A673 (cell line): Measurements from ENCODE around the gene RHBDD3. TPM values are rescaled to one million over a fixed set of nuclear protein-coding genes. Genes with fewer than 3 reads are reported as not detected.

ENCODE experiments used
- BruUV-seq: library from RNA; stranded (reverse); fragments of 400-500 nt; replicated peaks from 2 replicates; lab custom pipeline; 2021; lab: Mats Ljungman, UMichigan
- CTCF ChIA-PET: fragments of 300-600 bp; sonication (Branson Sonifier 250); formaldehyde crosslinking; loops from one replicate; lab custom pipeline; 2022; ENCODE audit warnings: antibody characterized with exemption; lab: Charles Lee
- POLR2A ChIA-PET: fragments of 300-600 bp; sonication (Branson Sonifier 250); formaldehyde crosslinking; loops from one replicate; lab custom pipeline; 2022; ENCODE audit warnings: antibody characterized with exemption; ENCODE audit not compliant: low non-redundant PET; lab: Charles Lee
- DNase-seq: peaks from one replicate; pipeline ENCODE4 v3.0.0-alpha.2; 2015; ENCODE audit warnings: low spot score
- H3K27ac ChIP-seq: fragments of 200-600 bp; sonication (generic); 2 replicates; pipeline ENCODE4 v1.5.1; 2016; ENCODE audit warnings: mixed run types, low read depth, mild to moderate bottlenecking, mixed read lengths, antibody characterized with exemption, low read length; ENCODE audit not compliant: poor library complexity, severe bottlenecking
- H3K27me3 ChIP-seq: fragments of 200-600 bp; sonication (generic); replicated peaks from 2 replicates; pipeline ENCODE4 v1.6.1; 2017; ENCODE audit warnings: mixed run types, low read depth, mild to moderate bottlenecking, mixed read lengths, antibody characterized with exemption, low read length; ENCODE audit not compliant: insufficient read depth, poor library complexity
- H3K36me3 ChIP-seq: fragments of 200-600 bp; sonication (generic); 2 replicates; pipeline ENCODE4 v1.6.1; 2016; ENCODE audit warnings: mixed run types, mild to moderate bottlenecking, mixed read lengths, antibody characterized with exemption, low read length; ENCODE audit not compliant: insufficient read depth, poor library complexity, severe bottlenecking
- H3K4me1 ChIP-seq: fragments of 200-600 bp; sonication (generic); 2 replicates; pipeline ENCODE4 v1.6.1; 2017; ENCODE audit warnings: mixed run types, mild to moderate bottlenecking, mixed read lengths, antibody characterized with exemption, low read length; ENCODE audit not compliant: insufficient read depth, poor library complexity, severe bottlenecking
- H3K4me3 ChIP-seq: fragments of 200-600 bp; sonication (generic); 2 replicates; pipeline ENCODE4 v1.5.1; 2016; ENCODE audit warnings: low read depth, mixed run types, mild to moderate bottlenecking, mixed read lengths, low read length; ENCODE audit not compliant: poor library complexity, severe bottlenecking
- H3K9me3 ChIP-seq: fragments of 200-600 bp; sonication (generic); 2 replicates; pipeline ENCODE4 v1.6.1; 2016; ENCODE audit warnings: mixed run types, low read depth, mild to moderate bottlenecking, mixed read lengths, antibody characterized with exemption, low read length; ENCODE audit not compliant: poor library complexity, severe bottlenecking
- CTCF ChIP-seq: fragments of 300-800, 200-600 bp; sonication (generic); conservative IDR thresholded peaks from 2 replicates; pipeline ENCODE4 v1.5.1; 2017; ENCODE audit warnings: low read depth, mild to moderate bottlenecking, antibody characterized with exemption, low read length, moderate library complexity, mixed read lengths
- EZH2 ChIP-seq: fragments of 200-600 bp; sonication (generic); IDR thresholded peaks from 2 replicates; pipeline ENCODE4 v1.6.1; 2017; ENCODE audit warnings: borderline replicate concordance, low read depth, mild to moderate bottlenecking, mixed read lengths, antibody characterized with exemption, low read length; ENCODE audit not compliant: poor library complexity, severe bottlenecking
- intact Hi-C: fragments of 100-400 bp; cut with micrococcal nuclease; formaldehyde crosslinking; loops from one replicate; pipeline ENCODE4 v1.10.0; 2022; ENCODE audit not compliant: unreplicated experiment
- total RNA-seq: library from RNA; stranded (reverse); gene quantifications from 2 replicates; pipeline ENCODE4 v1.2.3, GENCODE V29; 2021

Gene RHBDD3
- total RNA-seq, 1 experiment from 2014 or later, result 84.0 TPM

GRCh38 chr22:29275819-29276565, 8.2 kb upstream of the RHBDD3 start:
- intact Hi-C loops, result no loop called here
- TF ChIP-seq EZH2 (no peak), CTCF (no peak)
- H3K27me3 ChIP-seq, result no peaks in the 10 kb centered on the region
- peaks cover 96% of the 10 kb centered on the region for H3K36me3 ChIP-seq
- H3K4me1 ChIP-seq, result peaks cover 32% of the 10 kb centered on the region
- peak overlapping the region; percentile 12 for H3K27ac ChIP-seq
- no peak overlapping the region for H3K4me3 ChIP-seq
- no peaks in the 10 kb centered on the region for H3K9me3 ChIP-seq
- CTCF ChIA-PET, result no interaction called here
- no peak for DNase-seq
- no TSS peak for BruUV-seq
- POLR2A ChIA-PET, result interaction anchor here (0.6 kb wide), 1 partner anchor 293 kb away, joined by 4 read pairs; no protein-coding TSS in a partner anchor

DNA sequence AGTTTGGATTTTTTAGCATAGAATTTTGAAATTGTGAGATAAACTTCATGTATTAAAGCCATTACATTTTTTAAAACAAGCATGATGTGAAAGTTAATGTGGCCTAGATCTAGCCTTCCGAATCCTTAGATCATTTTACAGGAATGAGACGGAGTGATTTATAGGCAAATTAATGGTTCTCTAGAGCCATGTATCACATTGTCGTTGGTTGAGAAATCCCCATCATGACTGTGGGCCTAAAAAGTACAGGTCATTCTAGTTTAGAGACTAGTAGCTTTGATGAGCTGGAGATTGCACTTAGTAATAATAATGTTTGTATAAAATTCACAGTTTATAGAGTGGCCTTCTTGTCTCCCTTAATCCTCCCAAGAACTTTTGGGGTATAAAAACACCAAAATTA, 7.4 kb upstream of the RHBDD3 start:
- POLR2A ChIA-PET, result no interaction called here
- BruUV-seq, result no TSS peak
- intact Hi-C loops, result no loop called here

GRCh38 chr22:29272624-29273023, 4.8 kb upstream of the RHBDD3 start:
- TF ChIP-seq CTCF (no peak), EZH2 (no peak)
- no TSS peak for BruUV-seq
- H3K27me3 ChIP-seq, result no peaks in the 10 kb centered on the region
- POLR2A ChIA-PET, result no interaction called here
- H3K4me3 ChIP-seq, result no peak overlapping the region
- no peak for DNase-seq
- H3K4me1 ChIP-seq, result peaks cover 48% of the 10 kb centered on the region
- no peaks in the 10 kb centered on the region for H3K9me3 ChIP-seq
- H3K36me3 ChIP-seq, result peaks cover 83% of the 10 kb centered on the region
- H3K27ac ChIP-seq, result peak overlapping the region; percentile 15
- CTCF ChIA-PET, result no interaction called here
- intact Hi-C loops, result no loop called here

More for the DNA sequence above, 7.4 kb upstream of the RHBDD3 start:
- no peaks in the 10 kb centered on the region for H3K9me3 ChIP-seq
- TF ChIP-seq EZH2 (no peak), CTCF (no peak)
- H3K36me3 ChIP-seq, result peaks cover 99% of the 10 kb centered on the region
- peaks cover 40% of the 10 kb centered on the region for H3K4me1 ChIP-seq
- no peak for DNase-seq
- no peak overlapping the region for H3K27ac ChIP-seq
- CTCF ChIA-PET, result no interaction called here
- H3K27me3 ChIP-seq, result no peaks in the 10 kb centered on the region
- no peak overlapping the region for H3K4me3 ChIP-seq
